Hepatocyte (in vitro differentiated cells): ENCODE data around the gene KIF5C.

Experiments
- EZH2 ChIP-seq: fragments of 200-600 bp; sonication (generic); IDR thresholded peaks from 2 replicates; pipeline ENCODE4 v1.6.1; 2016; ENCODE audit warnings: antibody characterized with exemption, mild to moderate bottlenecking, borderline replicate concordance
- TF ChIP-seq, protein P1 (sequence below): fragments of 200-600 bp; sonication (generic); IDR thresholded peaks from 2 replicates; pipeline ENCODE4 v1.5.1; 2016; ENCODE audit warnings: antibody characterized with exemption, mild to moderate bottlenecking; ENCODE audit not compliant: poor library complexity

DNA sequence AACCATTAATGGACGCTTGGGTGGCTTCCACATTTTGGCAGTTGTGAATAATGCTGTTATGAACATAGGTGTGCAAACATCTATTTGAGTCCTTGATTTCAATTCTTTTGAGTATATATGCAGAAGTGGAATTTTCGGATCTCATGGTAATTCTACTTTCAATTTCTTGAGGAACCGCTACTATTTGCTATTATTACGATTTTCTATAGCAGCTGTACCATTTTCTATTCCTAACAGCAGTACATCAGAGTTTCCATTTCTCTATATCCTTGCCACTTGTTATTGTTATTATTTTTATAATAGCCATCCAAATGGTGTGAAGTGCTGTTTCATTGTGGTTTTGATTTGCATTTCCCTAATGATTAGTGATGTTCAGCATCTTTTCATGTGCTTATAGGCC lies 69.5 kb downstream of the KIF5C start:
- TF ChIP-seq, protein P1, sequence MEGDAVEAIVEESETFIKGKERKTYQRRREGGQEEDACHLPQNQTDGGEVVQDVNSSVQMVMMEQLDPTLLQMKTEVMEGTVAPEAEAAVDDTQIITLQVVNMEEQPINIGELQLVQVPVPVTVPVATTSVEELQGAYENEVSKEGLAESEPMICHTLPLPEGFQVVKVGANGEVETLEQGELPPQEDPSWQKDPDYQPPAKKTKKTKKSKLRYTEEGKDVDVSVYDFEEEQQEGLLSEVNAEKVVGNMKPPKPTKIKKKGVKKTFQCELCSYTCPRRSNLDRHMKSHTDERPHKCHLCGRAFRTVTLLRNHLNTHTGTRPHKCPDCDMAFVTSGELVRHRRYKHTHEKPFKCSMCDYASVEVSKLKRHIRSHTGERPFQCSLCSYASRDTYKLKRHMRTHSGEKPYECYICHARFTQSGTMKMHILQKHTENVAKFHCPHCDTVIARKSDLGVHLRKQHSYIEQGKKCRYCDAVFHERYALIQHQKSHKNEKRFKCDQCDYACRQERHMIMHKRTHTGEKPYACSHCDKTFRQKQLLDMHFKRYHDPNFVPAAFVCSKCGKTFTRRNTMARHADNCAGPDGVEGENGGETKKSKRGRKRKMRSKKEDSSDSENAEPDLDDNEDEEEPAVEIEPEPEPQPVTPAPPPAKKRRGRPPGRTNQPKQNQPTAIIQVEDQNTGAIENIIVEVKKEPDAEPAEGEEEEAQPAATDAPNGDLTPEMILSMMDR, result no peak
- TF ChIP-seq EZH2, result no peak
